NCI-H2227 (cell line): ENCODE data around the gene APEH.

Experiments used
- DNase-seq: peaks from one replicate; lab custom pipeline; 2025; ENCODE audit not compliant: unreplicated experiment; lab: John Stamatoyannopoulos, UW

Gene APEH

DNA sequence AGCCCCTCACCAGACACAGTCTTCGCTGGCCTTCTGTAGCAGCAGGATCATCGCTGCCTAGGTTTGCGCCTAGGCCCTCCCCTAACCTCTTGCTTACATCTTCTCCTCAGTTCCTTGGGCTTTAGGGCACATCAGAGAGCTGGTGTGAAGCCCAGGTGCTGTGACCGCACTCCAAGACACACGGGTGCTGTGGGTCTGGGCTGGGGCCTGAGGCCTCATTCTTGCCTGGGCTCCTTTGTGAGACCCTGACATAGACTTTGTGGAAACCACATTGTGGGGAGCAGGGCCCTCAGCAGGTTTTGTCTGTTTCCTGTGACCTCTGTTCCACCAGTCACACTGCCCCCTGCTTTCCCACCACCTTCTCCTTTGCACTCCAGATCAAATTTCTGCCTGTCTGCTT lies 37.3 kb downstream of the APEH start:
- no peak for DNase-seq

DNA sequence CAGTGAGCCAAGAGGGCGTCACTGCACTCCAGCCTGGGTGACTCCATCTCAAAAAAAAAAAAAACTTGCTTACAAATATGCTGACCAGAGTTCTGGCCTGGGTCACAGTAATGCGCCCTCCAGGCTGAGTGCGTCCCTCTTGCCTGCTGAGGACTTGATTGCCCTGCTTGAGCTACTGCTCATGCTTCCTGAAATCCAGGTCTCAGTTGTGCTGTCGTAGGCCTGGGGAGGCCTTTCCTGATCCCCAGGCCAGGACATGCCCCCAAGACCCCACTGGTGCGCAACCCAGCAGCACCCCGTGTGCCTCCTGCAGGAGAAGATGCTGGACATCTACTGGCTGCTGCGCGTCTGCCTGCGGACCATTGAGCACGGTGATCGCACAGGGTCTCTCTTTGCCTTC lies 38.0 kb downstream of the APEH start:
- DNase-seq, result no peak

GRCh38 chr3:49712631-49713317 lies 38.6 kb downstream of the APEH start:
- no peak for DNase-seq

- no peak for DNase-seq
Observed at GRCh38 chr3:49713336-49714105, 39.4 kb downstream of the APEH start.

- DNase-seq, result no peak
Observed at GRCh38 chr3:49714728-49715550, 40.8 kb downstream of the APEH start.

- DNase-seq, result no peak
Observed at GRCh38 chr3:49715611-49716121, 41.5 kb downstream of the APEH start.

- DNase-seq, result no peak
Observed at GRCh38 chr3:49716169-49716568, 42.0 kb downstream of the APEH start.

- no peak for DNase-seq
Observed at GRCh38 chr3:49716691-49717210, 42.6 kb downstream of the APEH start.

DNA sequence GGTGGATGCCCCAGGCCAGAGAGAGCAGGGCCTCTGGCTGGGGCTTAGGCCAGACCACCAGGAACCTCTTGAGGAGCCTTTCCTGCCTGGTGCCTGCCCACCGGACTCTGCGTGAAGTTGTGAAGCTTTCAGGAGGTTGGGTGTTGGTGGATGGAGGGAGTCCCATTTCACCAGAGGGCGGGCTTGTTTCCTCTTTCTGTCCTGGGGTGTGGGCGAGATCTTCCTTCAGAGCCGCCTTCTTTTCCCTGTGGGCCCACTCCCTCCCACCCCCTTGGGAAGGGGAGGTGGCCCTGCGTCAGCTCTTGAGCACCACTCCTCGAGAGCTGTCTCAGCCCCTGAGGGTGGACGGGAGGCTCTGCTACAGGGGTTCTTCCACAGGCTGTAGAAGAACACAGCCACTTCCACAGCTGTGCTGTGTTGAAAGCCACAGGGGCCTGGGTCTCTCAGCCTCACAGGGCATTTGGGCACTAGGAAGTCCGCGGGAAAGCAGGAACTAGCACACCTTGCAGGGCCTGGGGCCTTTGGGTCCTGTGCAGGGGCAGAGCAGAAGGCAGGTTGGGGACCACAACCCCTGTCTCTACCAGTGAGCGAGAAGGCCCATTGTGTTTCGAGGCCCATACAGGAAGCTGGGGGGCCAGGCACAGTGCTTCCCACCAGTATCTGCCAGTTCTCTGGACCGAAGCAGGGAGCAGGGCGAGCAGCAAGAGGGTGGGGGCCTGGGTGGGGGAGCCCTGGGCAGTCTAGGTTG lies 43.2 kb downstream of the APEH start:
- no peak for DNase-seq

DNA sequence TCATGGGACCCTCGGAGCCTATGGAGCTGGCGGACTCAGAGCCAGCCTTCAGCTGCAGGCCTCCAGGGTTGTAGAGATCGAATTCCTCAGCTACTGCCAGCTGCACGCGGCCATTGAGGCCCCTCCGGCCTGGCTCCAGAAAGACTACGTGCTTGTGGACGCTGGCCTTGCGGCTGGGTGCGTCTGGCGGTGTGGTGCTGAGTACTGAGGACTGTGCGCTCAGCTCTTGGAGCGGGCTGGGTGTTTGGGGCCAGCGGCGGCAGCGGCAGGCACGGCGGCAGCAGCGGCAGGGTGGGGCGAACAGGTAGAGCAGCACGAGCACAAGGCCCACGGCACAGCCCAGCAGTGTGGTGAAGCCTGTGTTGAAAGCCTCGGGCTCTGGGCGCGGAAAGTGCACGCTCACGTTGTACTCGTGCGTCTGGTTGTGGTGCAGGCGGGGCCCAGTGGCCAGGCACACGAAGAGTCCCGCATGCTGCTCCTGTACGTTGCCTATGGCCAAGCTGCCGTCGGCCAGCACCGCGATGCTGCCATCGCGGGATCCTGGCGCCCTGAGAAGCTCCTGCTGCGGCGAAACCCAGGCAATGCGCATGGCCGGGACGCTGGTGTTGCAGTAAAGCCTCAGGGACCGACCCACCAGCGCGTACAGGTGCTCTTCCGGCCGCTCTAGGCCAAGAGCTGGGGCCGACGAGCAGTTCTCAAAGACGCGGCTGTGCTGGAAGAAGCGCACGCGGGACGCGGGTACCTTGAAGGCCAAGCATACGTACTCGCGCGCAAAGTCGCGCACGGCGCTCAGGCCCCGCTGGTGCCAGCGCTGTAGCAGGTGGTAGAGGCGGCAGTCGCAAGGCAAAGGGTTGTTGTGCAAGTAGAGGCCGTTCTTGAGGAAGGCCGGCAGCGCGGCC lies 44.1 kb downstream of the APEH start:
- DNase-seq, result no peak

DNA sequence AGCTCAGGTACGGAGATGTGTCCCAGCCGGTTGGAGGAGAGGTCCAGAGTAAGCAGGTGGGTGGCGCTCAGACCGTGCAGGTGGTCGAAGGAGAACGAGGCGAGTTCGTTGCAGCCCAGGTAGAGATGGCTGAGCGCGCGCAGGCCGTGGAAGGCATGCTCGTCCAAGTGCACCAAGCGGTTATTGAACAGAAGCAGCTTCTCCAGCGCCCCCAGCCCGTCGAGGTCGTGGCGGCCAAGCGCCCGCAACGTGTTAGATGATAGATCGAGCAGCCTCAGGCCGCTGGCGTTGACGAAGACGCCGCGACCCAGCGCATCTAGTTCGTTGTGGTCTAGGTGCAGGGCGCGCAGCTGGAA lies 44.7 kb downstream of the APEH start:
- DNase-seq, result no peak

DNA sequence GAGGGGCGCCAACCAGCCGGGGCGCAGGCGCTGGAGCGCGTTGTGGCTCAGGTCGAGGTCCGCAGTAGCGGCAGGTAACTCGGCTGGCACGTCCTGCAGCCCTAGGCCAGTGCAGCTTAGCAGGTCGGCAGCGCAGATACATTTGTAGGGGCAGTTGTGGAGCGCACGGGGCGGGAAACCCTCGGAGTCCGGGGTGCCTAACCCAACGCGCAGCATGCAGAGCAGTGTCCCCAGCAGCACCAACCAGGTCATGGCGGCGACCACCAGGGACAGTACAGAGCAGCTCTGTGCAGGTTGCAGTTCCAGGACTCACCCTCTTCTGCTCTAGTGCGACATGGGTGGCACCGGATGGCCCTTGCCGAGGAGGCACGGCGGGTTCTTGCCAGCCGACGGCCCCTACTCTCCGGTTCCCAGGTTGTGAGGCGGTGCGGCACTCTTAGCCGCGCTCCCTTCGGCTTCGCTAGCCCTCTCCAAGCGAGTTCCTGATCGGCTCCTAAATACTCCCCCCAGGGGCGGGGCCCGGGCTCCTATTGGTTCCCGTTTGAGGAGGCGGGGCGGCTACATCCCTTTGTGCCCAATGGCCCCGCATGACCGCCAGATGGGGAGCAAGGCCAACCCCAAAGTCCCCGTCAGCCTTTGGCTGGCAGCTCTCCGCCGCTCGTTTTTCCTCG lies 45.2 kb downstream of the APEH start, which contains the start of gene AMIGO3:
Gene AMIGO3 (minus strand): TSS at position 471 of the 671 bp plus-strand sequence. CDS start 219 bp downstream, at position 252.
- DNase-seq, result peak; percentile 80

- no peak for DNase-seq
Observed at GRCh38 chr3:49720855-49721595, 46.9 kb downstream of the APEH start.

DNA sequence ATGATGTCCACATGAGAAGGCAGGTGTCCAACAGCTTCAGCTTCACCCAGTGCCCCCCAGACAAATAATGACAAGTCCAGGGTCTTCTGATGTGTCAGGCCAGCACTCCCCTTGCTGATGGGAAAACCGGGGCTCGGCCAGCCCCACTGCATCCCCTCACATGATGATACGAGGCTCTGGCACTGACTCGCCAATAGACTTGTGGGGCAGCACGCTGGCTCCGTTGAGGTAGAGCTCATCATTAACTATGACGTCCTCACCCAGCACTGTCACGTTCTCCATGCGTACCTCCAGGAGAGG lies 47.4 kb downstream of the APEH start:
- DNase-seq, result no peak

DNA sequence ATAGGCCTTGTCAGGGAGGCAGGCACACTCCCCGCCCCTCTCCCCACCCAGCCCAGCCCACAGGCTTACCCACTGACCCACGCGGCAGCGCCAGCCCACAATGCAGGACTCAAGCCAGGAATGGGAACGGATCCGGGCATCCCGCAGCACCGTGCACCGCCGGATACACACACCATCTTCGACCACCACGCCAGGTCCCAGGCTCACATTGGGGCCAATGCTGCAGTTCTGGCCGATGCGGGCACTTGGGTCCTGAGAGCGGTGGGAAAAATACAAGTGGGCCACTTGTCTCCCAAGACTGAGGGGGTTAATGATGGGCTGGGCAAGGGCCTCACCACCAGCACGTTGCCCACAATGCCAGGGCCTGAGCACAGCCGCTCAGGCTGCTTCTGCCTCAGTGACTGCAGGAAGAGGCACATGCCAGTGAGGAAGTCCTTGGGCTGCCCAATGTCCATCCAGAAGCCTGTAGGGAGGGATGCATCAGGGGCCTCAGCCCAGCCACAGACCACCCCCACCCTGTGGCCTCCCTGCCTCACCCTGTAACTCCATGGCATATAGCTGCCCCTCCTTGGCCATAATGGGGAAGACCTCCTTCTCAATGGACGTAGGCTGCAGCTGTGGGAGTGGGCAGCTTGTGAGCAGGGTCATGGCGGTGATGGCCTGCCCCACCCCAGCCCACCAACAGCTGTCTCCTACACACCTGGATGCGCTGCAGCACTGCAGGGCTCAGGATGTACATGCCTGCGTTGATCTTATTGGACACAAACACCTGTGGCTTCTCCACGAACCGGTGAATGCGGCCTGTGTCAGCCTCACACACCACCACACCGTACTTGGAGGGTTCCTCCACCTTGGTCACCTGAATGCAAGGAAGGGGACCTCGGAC lies 48.0 kb downstream of the APEH start:
- no peak for DNase-seq

DNA sequence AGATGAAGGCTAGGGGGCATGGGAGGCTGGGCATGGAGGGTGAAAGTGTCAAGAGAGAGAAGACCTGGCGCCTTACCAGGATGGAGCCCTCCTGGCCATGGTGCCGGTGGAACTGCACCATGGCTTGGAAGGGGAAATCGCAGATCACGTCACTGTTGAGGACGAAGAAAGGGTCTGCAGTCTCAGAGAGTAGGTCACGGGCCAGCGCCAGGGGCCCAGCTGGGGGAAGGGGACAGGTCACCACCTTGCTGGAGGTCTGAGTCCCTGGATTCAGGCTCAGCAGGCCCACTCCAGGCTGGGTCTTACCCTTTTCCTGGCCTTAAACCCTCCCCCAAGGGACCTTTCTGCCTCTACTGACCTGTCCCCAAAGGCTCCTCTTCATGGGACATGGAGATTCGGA lies 48.7 kb downstream of the APEH start:
- DNase-seq, result no peak

- DNase-seq, result peak; percentile 42
Observed at GRCh38 chr3:49723296-49723627, 49.1 kb downstream of the APEH start.
